Embryonic facial prominence (tissue), 1 donor: Measurements from ENCODE around the gene AXIN1.
"Not testable (repeated sequence)": the region's sequence is repeated elsewhere in the genome, so short reads cannot be mapped to it uniquely, and the experiment has no call there.

Experiments
- DNase-seq: peaks from one replicate; pipeline ENCODE4 v3.0.0-alpha.2; 2016; ENCODE audit errors: extremely low spot score

AXIN1 gene

DNA sequence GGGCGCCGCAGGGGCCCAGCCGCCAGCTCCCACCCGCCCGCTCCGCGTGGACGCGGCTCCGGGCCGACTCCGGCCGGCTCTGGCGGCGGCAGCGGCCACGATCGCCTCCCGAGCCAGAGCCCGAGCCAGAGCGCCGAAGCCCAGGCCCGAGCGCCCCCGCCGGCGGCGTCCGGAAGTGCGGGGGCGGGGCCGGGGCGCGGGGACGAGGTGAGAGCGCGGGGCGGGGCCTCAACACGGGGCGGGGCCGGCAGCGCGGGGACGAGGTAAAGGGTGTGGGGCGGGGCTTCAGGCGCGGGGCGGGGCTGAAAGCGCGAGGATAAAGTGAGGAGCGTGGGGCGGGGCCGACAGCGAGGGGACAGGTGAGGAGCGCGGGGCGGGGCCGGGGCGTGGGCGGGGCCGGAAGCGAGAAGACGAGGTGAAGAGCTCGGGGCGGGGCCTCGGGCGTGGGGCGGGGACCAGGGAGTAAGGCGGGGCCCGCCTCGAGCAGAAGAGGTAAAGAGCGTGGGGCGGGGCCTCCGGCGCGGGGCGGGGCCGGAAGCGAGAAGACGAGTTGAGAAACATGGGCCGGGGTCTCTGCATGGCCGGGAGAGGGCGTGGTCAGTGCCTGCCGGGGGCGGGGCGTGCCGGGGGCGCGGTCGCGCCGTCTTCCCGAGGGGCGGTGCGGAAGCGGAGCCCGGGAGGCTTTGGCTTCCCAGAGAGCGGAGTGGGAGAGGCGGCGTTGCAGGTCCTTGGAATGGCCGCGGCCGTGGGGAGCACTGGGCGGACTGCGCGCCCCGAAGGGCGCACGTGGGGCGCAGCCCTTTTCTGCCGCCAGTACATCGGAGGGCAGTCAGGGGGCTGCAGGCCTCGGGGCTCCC lies at the start of gene AXIN1:
AXIN1 (minus strand) TSS at position 177 of the 857 bp plus-strand sequence. CDS start 5,698 bp downstream, outside the sequence.
- DNase-seq: peak; percentile 85

DNA sequence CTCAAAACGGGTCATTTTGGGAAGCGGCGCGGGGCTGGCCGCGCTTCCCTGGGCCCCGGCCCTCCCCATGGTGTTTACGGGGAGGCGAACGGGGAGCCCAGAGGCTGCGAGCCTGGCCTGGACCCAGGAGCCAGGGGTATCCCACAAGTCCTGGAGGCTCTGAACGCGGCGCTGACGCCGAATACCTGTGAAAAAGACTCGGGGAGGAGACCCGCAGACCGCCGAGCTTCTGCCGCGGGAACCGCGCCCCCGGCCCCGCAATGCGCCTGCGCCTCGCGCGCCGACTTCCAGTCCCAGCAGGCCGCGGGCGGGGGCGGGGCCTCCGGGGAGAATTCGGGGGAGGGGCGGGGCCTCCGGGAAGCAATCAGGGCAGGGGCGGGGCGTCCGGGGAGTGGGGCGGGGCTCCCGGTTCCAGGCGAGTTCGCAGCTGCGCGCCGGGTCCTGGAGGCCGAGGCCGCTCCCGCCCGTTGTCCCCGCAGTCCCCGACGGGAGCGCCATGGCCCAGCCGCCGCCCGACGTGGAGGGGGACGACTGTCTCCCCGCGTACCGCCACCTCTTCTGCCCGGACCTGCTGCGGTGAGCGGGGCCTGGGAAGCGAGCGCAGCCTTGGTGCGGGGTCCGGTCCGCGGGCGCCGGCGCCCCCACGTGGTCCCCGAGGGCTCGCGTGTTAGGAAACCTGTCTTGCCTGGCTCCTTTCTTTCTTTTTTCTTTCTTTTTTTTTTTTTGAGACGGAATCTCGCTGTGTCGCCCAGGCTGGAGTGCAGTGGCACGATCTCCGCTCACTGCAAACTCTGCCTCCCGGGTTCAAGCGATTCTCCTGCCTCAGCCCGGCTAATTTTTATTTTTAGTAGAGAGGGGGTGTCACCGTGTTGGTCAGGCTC lies 49.2 kb upstream of the AXIN1 start, which contains the start of gene DECR2:
DECR2 (plus strand) TSS at position 418 of the 881 bp plus-strand sequence; CDS start at position 497, 79 bp downstream.
- peak; percentile 79 for DNase-seq

- DNase-seq: no peak
Measured at GRCh38 chr16:400061-400591, 47.6 kb upstream of the AXIN1 start.

DNA sequence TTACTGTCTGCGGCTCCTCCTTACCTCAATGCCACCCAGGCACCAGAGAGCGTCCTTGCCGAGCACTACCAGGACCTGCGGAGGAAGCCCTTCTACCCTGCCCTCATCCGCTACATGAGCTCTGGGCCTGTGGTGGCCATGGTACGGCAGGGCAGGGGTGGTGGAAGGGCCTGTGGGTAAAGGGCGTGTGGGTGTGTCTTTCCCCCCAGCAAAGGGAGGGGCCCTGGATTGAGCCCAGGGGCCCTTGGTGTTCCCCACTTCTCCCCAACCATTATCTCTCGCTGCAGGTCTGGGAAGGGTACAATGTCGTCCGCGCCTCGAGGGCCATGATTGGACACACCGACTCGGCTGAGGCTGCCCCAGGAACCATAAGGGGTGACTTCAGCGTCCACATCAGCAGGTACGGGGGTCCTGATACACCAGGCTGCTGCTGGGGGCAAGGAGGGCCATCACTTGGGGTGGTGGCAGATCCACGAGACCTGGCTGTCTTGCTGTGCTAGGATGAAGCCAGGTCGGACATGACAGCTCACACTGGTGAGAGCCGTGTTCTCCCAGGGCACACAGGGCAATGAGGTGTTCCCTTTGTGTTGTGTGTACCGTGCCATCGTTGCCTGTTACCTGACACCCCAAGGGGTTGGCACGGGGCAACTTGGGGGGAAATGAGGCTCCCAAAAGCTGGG lies 47.0 kb upstream of the AXIN1 start:
- DNase-seq: no peak

DNA sequence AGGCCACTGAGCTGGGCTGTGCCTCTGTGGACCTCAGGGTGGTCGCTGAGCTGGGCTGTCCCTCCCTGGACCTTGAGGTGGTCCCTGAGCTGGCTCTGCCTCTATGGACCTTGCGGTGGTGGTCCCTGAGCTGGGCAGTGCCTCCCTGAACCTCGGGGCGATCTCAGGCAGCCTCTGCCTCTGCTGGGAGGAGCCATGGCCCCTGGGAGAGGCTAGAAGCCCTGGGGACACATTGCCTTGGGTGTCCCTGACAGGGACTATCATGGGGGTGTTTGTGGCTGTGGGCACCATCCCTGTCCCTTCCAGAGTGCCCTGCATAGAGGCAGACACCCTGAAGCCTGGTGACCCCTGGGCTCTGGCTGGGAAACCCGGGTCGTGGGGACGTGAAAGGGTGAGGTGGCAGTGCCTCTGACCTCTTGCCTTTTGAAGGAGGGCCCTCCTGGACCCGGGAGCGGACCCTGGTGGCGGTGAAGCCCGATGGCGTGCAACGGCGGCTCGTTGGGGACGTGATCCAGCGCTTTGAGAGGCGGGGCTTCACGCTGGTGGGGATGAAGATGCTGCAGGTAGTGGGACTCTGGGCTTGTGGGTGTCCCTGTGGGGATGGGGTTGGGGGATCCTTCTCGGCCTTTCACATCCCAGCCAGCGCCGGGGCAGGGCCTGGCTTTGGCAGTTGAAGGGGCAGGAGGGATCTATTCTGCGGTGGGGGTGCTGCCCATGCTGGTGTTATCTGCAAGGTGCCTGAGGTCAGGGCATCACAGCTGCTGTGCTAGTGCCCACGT lies 46.2 kb upstream of the AXIN1 start:
- no peak for DNase-seq

- peak; percentile 29 for DNase-seq
Measured at GRCh38 chr16:397736-398332, 45.3 kb upstream of the AXIN1 start.

DNA sequence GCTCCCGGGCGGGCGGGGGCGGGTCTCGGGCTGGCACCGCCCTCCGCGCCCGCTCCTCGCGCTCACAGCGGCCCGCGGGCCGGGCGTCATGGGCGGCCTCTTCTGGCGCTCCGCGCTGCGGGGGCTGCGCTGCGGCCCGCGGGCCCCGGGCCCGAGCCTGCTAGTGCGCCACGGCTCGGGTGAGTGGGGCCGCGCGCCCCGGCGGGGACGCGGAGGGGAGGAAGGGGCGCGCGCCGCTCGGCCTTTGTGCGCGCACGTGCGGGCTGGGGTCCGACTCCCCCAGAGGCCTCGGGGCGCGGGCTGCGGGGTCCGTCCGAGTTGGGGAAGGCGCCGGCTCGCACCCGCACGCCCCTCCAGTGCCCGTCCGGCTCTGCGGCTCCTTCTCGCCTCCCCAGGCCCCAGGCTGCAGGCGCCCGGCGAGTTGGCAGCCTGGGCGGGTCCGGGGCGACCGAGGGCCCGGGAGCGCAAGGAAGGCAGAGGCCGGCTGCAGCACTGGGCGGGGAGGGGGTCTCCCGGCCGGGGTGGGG lies 44.7 kb upstream of the AXIN1 start, which contains the start of gene NME4:
NME4 (plus strand) TSS at position 65 of the 527 bp plus-strand sequence; CDS start at position 89, 24 bp downstream.
- no peak for DNase-seq

- DNase-seq: no peak
Measured at GRCh38 chr16:396605-397004, 44.1 kb upstream of the AXIN1 start.

- DNase-seq: no peak
Measured at GRCh38 chr16:396199-396598, 43.7 kb upstream of the AXIN1 start.

GRCh38 chr16:392450-393030 lies 40.0 kb upstream of the AXIN1 start:
- DNase-seq: no peak

GRCh38 chr16:391885-392335 lies 39.4 kb upstream of the AXIN1 start:
- DNase-seq: no peak

DNA sequence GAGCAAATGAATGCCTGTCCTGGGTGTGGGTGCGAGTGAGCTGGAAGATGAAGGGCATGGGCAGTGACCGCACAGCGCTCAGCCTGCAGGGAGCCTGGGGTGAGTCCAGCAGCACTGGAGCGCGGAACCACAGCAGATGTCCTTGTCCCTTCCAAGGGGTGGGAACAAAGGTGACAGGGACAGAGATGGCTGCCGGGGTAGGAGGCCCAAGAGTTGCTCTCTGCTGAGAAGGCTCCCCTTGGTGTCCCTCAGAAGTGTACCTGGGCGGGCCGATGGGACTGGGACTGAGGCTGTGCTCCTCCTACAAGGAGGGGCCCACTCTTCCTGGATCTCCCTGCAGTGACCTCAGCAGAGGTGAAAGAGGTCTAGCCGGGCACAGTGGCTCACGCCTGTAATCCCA lies 36.8 kb upstream of the AXIN1 start:
- DNase-seq: no peak

DNA sequence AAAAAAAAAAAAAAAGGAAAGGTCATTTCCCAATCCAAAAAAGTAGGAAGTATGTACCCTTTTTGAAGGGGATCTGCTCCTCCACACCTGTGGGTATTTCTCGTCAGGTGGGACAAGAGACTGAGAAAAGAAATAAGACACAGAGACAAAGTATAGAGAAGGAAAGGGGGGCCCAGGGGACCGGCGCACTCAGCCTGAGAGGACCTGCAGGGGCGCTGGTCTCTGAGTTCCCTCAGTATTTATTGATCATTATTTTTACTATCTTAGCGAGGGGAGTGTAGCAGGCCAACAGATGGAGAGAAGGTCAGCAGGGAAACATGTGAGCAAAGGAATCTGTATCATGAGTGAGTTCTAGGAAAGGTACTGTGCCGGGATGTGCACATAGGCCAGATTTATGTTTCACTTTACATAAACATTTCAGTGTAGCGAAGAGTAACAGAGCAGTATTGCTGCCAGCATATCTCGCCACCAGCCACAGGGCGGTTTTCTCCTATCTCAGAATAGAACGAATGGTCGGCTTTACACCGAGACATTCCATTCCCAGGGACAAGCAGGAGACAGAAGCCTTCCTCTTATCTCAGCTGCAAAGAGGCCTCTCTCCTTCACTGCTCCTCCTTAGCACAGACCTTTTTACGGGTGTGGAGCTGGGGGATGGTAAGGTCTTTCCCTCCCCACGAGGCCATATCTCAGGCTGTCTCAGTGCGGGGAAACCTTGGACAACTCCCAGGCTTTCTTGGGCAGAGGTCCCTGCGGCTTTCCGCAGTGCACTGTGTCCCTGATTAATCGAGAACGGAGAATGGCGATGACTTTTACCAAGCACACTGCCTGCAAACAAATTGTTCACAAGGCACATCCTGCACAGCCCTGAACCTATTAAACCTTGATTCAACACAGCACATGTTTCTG lies 35.5 kb upstream of the AXIN1 start:
- DNase-seq: not testable (repeated sequence)

GRCh38 chr16:386641-387156 lies 34.2 kb upstream of the AXIN1 start:
- no peak for DNase-seq

DNA sequence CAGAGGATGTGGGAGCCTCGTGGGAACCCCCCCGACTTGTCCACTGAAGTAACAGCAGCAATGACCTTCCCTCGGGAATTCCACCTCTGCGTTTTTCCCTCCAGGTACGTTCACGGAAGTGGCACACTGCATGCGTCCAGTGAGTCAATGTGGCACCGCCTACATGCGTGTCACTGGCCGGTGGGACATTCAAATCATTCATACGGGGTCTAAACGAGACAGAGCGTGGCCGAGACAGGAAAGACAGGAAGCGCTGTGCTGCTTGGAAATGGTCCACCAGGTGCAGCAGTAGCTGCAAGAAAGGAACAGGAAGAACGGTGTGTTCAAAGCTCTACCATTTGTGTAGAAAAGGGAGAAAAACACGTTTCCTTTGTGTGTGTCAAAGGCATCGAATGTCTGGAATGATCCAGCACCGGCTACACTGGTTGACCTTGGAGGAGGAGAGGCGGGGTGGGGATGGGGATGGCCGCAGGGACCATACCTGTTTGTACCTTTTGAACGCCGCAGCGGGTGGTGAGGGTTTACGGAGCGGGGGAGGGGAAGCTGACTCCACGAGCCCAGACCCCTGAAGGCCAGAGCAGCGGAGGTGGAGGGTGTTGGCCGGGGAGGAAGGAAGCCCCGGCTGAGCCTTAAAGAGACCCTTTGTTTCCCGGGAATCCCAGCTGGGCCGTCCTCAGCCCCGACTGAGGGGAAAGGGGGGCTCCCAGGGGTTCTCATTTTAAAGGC lies 31.0 kb upstream of the AXIN1 start:
- no peak for DNase-seq

- no peak for DNase-seq
Measured at GRCh38 chr16:381789-382717, 29.5 kb upstream of the AXIN1 start, which contains the start of gene PGAP6. Gene PGAP6, minus strand, starts transcription at chr16:381978. Its CDS starts 157 bp downstream, at chr16:381821.
